Uterus (tissue), 4 donors: ENCODE data around the gene DGKG. TPM values are rescaled to one million over a fixed set of nuclear protein-coding genes. Genes with fewer than 3 reads are reported as not detected.

Experiments used
- DNase-seq, 2 donors: peaks; one replicate each; pipeline ENCODE4 v3.0.0-alpha.2; 2019 to 2020
- H3K27ac ChIP-seq, 2 donors: fragments of 200-600 bp; sonication (generic); 1 replicate in 1 of 2; 2 replicates in 1 of 2; pipeline ENCODE4 v1.5.1; 2016 to 2018
- H3K27me3 ChIP-seq, 2 donors: fragments of 200-600 bp; sonication (generic); one replicate each; pipeline ENCODE4 v1.5.1; 2018 to 2019; ENCODE audit warnings: control low read depth in 1 of 2
- H3K36me3 ChIP-seq, 2 donors: fragments of 200-600 bp; sonication (generic); one replicate each; pipeline ENCODE4 v1.5.1; 2019; ENCODE audit warnings: control low read depth in 1 of 2
- H3K4me1 ChIP-seq, 2 donors: fragments of 200-600 bp; sonication (generic); one replicate each; pipeline ENCODE4 v1.5.1; 2018 to 2019; ENCODE audit warnings: control low read depth in 1 of 2
- H3K4me3 ChIP-seq, 2 donors: fragments of 200-600 bp; sonication (generic); 1 replicate in 1 of 2; 2 replicates in 1 of 2; pipeline ENCODE4 v1.5.1; 2018 to 2019; ENCODE audit warnings: mild to moderate bottlenecking in 1 of 2
- H3K9me3 ChIP-seq, 2 donors: fragments of 200-600 bp; sonication (generic); one replicate each; pipeline ENCODE4 v1.5.1; 2019; ENCODE audit warnings: control low read depth in 1 of 2
- POLR2A ChIP-seq, 2 donors: fragments of 450-650 bp; IDR thresholded peaks; one replicate each; pipeline ENCODE4 v1.6.1; 2016; ENCODE audit warnings: antibody characterized with exemption in 2 of 2, mild to moderate bottlenecking in 1 of 2, moderate library complexity in 1 of 2
- intact Hi-C: fragments of 100-400 bp; cut with DNase I; formaldehyde crosslinking; loops from one replicate; pipeline ENCODE4 v1.15.1; 2023; ENCODE audit warnings: low total_unique reads
- total RNA-seq, 4 donors: library from RNA; depleted of rRNA in 3 of 4; stranded (reverse); fragments of >200 nt in 3 of 4; gene quantifications; one replicate each; pipeline versions ENCODE4 v1.1.0 to v1.2.4, GENCODE V29; 2014 to 2023
- TF ChIP-seq, protein P1 (sequence below), 4 experiments: fragments of 200-600 bp in 2 of 4; fragments of 450-650 bp in 2 of 4; sonication (generic) in 2 of 4; IDR thresholded peaks; one replicate each; pipeline ENCODE4 v1.5.1; 2016 to 2019; ENCODE audit warnings: antibody characterized with exemption in 4 of 4, mild to moderate bottlenecking in 2 of 4, moderate library complexity in 1 of 4
- donor health status: DM: yes; HTN: yes; CAD: no.

The DGKG gene
- total RNA-seq, 4 donors from 2014 or later, result 1.9 to 10.8 (median 6.7) TPM

DNA sequence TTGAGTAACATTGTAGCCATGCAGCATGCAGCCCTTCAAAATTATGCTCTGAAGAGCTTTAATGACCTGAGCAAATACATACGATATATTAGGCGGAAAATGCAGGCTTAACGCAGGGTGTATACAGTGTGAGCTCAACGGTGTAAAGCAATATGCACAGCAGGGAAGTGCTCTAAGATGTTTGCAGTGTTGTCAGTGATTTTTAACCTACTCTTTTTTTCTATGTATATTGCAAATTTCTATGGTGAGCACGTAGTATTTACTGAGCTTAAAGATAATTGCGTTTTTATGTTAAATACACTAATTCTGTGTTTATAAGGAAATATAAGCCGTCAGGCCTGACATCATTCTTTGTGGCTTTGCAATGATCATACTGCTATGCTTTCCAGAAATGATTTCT, 42.1 kb downstream of the DGKG start:
- Histone ChIP-seq H3K27ac (no peak overlapping the region), H3K9me3 (no peaks in the 10 kb centered on the region), H3K4me1 (no peaks in the 10 kb centered on the region), H3K36me3 (no peaks in the 10 kb centered on the region), H3K4me3 (no peak overlapping the region), H3K27me3 (no peaks in the 10 kb centered on the region)
- no peak for TF ChIP-seq POLR2A (IDR thresholded peaks at IDR 0.05)
- TF ChIP-seq, protein P1, sequence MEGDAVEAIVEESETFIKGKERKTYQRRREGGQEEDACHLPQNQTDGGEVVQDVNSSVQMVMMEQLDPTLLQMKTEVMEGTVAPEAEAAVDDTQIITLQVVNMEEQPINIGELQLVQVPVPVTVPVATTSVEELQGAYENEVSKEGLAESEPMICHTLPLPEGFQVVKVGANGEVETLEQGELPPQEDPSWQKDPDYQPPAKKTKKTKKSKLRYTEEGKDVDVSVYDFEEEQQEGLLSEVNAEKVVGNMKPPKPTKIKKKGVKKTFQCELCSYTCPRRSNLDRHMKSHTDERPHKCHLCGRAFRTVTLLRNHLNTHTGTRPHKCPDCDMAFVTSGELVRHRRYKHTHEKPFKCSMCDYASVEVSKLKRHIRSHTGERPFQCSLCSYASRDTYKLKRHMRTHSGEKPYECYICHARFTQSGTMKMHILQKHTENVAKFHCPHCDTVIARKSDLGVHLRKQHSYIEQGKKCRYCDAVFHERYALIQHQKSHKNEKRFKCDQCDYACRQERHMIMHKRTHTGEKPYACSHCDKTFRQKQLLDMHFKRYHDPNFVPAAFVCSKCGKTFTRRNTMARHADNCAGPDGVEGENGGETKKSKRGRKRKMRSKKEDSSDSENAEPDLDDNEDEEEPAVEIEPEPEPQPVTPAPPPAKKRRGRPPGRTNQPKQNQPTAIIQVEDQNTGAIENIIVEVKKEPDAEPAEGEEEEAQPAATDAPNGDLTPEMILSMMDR (IDR thresholded peaks at IDR 0.05), result no peak
- DNase-seq, result no peak
- intact Hi-C loops, result no loop called here

- H3K9me3 ChIP-seq, result no peaks in the 10 kb centered on the region
- no peaks in the 10 kb centered on the region for H3K36me3 ChIP-seq
- no peak for TF ChIP-seq POLR2A (IDR thresholded peaks at IDR 0.05)
- TF ChIP-seq, protein P1 (IDR thresholded peaks at IDR 0.05), result no peak
- intact Hi-C loops, result no loop called here
- no peak overlapping the region for H3K4me3 ChIP-seq
- no peaks in the 10 kb centered on the region for H3K27me3 ChIP-seq
- no peaks in the 10 kb centered on the region for H3K4me1 ChIP-seq
- DNase-seq, result no peak
- H3K27ac ChIP-seq, result no peak overlapping the region
Measured at GRCh38 chr3:186318135-186318534, 43.9 kb downstream of the DGKG start.

GRCh38 chr3:186317478-186317877, 44.6 kb downstream of the DGKG start:
- Histone ChIP-seq H3K9me3 (no peaks in the 10 kb centered on the region), H3K27ac (no peak overlapping the region), H3K27me3 (no peaks in the 10 kb centered on the region), H3K4me1 (no peaks in the 10 kb centered on the region), H3K4me3 (no peak overlapping the region), H3K36me3 (no peaks in the 10 kb centered on the region)
- intact Hi-C loops, result no loop called here
- TF ChIP-seq, protein P1 (IDR thresholded peaks at IDR 0.05), result no peak
- TF ChIP-seq POLR2A (IDR thresholded peaks at IDR 0.05), result no peak
- DNase-seq, result no peak

DNA sequence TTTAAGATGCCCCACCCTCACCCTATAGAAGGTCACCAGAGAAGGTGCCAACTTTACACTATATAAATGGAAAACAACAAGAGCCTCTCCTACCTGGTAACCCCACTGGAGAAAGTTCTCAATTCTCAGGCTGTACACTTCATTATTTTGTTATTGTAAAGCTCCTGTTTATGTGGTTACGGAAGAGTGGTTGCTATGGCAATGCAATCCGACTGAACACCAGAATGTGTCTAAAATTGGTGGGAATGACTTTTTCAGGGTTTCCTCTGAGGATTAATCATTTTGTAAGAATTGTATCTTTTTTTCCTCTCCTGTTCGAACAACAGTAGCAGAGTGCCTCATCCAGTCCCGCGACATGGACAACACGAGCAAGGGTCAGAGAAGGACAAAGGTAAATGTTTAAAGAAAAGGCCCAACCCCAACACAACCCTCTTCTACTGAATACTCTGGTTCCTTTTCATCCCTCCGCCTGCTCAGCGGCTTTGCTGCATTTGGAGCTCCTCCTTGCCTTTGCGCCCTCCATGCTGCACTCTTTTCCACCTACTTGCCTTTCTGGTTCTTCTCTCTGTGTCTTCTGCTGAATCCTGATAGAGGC, 45.3 kb downstream of the DGKG start:
- Histone ChIP-seq H3K9me3 (no peaks in the 10 kb centered on the region), H3K27me3 (no peaks in the 10 kb centered on the region), H3K4me1 (no peaks in the 10 kb centered on the region), H3K27ac (no peak overlapping the region), H3K36me3 (no peaks in the 10 kb centered on the region), H3K4me3 (no peak overlapping the region)
- intact Hi-C loops, result no loop called here
- TF ChIP-seq POLR2A (IDR thresholded peaks at IDR 0.05), result no peak
- TF ChIP-seq, protein P1 (IDR thresholded peaks at IDR 0.05), result no peak
- no peak for DNase-seq

DNA sequence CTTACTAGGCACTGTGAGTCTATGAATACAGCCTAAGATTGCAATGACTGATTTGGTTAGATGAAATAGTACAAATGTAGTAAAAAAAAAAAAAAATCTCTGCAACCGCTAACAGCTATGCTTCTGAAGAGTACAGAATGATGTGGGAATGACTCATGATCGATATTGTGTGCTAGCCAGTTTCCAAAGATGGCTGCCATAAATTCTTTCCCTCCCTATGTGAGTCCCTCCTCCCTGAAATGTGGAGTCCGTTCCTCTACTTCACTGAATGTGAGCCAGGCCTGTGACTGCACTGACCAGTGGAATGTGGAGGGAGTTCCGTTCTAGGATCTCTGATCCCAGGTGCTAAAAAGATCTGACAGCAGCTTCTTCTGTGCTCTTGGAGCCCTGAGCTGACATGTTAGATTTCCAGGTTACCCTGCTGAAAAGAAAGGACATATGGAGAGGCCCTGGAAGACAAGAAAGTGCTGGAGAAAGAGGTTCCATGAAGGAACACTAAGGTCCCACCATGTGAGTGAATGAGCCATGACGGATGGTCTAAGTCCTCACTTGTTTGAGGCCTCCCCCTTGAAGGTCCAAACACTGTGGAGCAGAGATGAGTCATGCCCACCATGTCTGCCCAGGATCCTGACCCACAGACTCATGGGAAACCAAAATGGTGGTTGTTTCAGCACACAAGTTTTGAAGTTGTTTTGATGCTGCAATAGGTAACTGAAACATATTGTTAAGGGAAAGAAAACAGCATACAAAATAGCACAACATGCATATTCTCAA, 46.3 kb downstream of the DGKG start:
- Histone ChIP-seq H3K36me3 (no peaks in the 10 kb centered on the region), H3K27me3 (no peaks in the 10 kb centered on the region), H3K4me3 (no peak overlapping the region), H3K27ac (no peak overlapping the region), H3K4me1 (no peaks in the 10 kb centered on the region), H3K9me3 (no peaks in the 10 kb centered on the region)
- DNase-seq, result no peak
- TF ChIP-seq, protein P1 (IDR thresholded peaks at IDR 0.05), result no peak
- no peak for TF ChIP-seq POLR2A (IDR thresholded peaks at IDR 0.05)
- intact Hi-C loops, result no loop called here
